HuH-7 (cell line): Measurements from ENCODE around the gene SIRPA.
"Not testable (repeated sequence)": the region's sequence is repeated elsewhere in the genome, so short reads cannot be mapped to it uniquely, and the experiment has no call there.

Experiments used
- DNase-seq: peaks from one replicate; pipeline ENCODE4 v3.0.0; 2011; ENCODE audit warnings: low spot score

Gene SIRPA

DNA sequence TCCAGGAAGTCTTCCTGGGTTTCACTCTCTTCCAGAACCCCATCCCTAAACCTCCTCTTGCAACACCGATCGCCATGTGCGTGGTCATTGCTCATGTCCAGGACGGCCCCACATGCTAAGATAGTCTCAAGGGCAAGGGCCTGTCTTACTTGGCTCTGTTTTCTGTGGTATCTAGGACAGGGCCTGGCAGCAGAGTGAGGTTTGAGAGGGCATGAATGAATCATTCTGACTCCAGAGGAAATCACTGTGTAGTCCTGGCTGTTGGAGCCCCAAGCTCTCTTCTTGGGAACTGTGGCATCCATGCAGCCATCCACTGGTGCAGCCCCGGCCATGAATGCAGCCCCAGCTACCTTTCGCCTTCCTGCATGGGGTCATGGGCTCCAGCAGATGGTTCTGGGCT is 12.4 kb downstream of the SIRPA start:
- DNase-seq = no peak

DNA sequence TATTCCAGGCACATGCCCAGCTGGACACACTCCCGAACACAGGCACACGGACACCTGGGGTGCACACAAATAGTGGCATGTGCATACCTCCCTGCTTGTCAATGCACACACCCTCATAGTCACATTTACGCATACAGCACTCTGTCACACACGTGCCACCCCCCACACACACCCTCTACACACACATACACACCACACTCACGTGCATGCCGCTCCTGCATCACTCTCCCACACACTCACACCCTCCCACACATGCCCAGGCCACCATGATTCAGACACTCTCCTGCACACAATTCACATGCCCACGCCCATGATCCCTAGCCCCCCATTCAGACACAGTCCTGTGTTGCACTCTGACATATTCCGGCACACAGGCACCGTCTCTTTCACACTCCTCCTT is 13.0 kb downstream of the SIRPA start:
- DNase-seq = no peak

- no peak for DNase-seq
Observed at GRCh38 chr20:1909097-1909496, 13.9 kb downstream of the SIRPA start.

- no peak for DNase-seq
Observed at GRCh38 chr20:1911536-1911935, 16.3 kb downstream of the SIRPA start.

- DNase-seq = no peak
Observed at GRCh38 chr20:1912053-1912452, 16.8 kb downstream of the SIRPA start.

- no peak for DNase-seq
Observed at GRCh38 chr20:1912646-1913045, 17.4 kb downstream of the SIRPA start.

DNA sequence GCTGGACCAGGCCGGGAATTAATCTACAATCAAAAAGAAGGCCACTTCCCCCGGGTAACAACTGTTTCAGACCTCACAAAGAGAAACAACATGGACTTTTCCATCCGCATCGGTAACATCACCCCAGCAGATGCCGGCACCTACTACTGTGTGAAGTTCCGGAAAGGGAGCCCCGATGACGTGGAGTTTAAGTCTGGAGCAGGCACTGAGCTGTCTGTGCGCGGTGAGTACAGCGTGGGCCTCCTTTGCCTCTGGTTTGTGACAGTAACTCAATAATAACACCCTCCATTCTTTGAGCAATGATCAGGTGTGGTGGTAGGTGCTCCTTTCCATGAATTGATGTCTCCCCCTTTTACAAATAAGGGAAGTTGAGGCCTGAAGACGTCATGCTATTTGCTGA is 20.0 kb downstream of the SIRPA start:
- not testable (repeated sequence) for DNase-seq

- DNase-seq = no peak
Observed at GRCh38 chr20:1915725-1916124, 20.5 kb downstream of the SIRPA start.

GRCh38 chr20:1917786-1918185 is 22.6 kb downstream of the SIRPA start:
- no peak for DNase-seq

- DNase-seq = no peak
Observed at GRCh38 chr20:1918491-1919165, 23.4 kb downstream of the SIRPA start.

DNA sequence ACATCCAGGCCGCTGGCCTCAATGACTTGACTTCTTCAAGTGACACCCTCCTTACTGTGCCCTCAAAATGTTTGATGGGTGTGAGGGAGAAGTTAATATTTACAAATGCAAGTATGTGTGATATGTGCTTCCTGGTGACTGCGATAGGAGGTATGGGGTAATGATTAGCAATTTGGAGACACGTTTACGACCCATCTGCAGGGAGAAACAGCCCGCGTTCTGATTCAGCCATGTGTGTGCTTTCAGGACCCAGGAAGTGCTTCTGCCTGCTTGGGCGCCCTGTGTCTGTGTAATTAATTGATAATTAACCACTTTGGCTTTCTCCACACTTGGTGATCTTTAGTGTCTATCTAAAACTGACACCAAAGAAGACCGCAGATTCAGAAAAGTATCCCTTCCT is 25.0 kb downstream of the SIRPA start:
- peak; percentile 80 for DNase-seq

DNA sequence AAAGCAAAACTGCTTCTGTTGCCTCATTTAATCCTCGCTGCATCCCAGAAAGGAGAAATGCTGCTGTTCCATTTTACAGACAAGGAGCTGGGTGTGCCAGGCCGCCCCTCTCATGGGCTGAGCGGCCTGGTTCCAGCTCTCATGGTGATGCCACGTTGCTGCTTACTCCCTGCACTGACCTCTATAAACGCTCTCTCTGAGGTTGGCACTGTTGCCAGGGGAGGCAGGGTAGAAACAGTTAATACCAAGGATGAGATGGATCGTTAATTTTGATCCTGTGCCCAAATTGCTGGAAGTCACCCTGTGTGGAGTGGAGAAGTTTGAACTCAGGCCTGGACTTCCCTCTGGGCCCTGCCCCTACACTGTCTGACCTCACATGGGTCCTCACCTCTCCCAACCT is 25.6 kb downstream of the SIRPA start:
- no peak for DNase-seq

- not testable (repeated sequence) for DNase-seq
Observed at GRCh38 chr20:1921985-1922384, 26.8 kb downstream of the SIRPA start.

- DNase-seq = no peak
Observed at GRCh38 chr20:1922786-1923185, 27.6 kb downstream of the SIRPA start.

GRCh38 chr20:1924910-1925861 is 30.0 kb downstream of the SIRPA start:
- no peak for DNase-seq

DNA sequence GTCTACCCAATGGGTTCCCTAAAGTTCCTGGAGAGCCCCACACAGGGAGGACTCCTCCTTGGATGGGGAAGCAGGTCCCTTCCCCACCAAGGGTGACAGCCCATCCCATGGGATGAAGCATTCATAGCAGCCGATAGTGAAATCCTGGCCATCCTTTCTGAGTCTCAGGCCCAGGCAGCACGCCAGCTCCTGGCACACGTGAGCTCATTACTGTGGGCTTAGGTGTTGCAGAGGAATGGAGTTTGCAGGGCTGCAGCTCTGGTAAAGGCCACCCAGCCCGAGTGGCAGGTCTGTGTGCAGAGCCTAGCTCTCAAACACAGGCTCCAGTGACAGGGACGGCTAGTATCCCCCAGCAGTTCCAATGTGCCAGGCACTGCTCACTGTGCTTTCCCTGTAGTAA is 31.0 kb downstream of the SIRPA start:
- no peak for DNase-seq

DNA sequence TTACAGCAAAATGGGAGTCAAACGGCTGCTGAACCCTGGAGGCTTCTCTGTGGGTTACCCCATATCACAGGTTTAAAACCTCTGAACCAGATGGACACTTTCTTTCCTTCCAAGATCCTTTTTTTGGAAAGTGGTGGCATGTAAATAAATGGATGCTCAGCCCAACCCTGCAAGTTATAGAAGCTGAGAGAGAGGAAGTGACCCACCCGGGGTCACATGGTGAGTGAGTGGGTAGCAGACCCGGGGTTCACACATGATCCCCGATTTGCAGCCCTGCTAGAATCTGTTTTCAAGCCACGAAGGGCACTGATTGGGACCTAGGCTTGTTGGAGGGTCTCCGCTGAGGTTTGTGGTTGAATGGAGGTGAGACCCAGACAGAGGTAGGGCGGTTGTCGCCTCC is 32.0 kb downstream of the SIRPA start:
- DNase-seq = no peak

GRCh38 chr20:1928154-1928553 is 32.9 kb downstream of the SIRPA start:
- DNase-seq = no peak

DNA sequence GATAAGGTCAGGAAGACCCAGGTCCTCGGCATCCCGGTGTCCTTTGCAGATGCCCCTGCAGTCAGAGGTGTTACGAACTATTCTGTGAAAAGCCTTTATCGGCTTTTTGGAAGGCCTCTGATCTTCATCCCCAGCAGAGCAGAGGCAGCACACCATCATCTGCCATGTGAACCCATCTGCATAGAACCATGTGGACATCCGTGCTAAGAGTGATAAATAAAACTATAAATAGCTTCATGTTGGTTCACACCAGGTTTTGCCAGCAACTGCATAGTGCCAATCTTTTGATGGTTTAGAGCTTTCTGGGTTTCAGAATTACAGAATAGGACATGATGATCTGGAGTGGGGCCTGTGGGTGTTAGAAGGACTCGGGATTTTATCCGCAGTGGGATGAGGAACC is 33.6 kb downstream of the SIRPA start:
- no peak for DNase-seq

DNA sequence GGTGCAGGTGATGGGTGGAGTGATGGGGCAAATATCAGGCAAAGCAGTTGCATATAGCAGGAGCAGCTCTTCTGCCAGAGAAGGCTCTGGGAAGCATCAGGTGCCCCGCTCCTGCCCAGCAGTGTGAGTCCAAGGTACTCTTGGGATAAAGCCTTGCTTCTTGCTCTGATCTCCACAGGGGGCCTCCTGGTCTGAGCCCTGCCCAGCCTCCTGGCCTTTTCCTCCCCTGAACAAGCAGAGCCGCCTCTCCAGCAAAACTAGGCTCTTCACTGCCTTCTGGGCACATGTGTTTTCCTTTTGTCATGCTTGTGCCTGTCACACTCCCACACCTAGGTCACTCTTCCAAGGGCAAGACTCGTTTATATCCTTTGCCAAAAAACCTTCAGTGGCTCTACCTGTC is 34.3 kb downstream of the SIRPA start:
- DNase-seq = no peak

DNA sequence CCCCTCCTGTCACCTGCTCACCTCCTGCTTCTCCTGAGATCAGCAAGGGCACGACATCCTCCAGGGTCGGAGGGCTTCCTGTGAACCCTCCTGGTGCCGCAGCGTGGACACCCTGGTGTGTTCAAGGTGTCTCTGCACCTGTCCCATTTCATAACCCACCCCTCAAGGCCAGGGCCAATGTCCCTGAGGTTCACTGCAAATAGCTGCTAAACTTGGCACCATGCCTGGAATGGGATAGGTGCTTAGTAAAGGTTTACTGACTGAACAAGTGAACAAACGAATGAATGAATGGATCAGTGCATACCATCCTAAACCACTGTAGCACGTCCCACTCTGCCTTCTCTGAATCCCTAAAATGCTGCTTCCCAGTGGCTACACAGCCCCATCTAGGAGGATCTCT is 35.0 kb downstream of the SIRPA start:
- DNase-seq = no peak

DNA sequence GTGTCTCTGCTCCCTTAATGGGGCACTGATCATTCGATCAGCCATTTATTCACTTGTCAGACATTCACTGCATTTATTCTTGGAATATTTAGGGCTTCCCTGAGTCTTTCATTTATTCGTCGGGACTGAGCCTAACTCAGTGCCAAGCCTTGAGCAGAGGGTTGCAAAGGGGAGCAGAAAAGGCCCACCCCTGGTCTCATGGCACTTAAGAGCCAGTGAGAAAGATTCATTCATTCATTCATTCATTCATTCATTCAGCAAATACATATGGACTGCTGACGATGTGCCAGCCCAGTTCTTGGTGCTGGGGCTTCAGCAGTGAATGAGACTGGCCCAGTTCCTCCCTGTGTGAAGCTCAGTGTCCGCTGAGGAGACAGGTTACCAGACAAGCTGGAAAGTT is 36.6 kb downstream of the SIRPA start:
- no peak for DNase-seq

- DNase-seq = no peak
Observed at GRCh38 chr20:1932971-1933370, 37.8 kb downstream of the SIRPA start.

DNA sequence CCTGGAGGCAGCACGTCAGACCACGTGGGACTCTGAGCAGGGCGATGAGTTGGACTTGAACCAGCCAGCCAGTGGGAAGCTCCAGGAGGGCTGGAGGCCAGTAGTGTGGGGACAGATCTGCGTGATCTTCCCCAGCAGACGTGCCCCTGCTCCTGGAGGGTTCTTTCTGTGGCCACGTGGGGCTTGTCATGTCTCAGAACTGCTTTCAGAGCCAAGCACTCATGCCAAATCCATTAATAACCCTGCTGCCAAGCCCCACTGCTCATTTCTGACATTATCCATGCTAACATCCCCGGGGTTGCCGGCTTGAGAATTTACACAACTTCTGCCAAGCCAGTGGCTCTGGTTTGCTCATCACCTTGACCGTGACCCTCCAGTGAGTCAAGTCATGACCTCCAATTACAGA is 38.3 kb downstream of the SIRPA start:
- no peak for DNase-seq
